HUES64 (cell line): ENCODE results near the gene NPHS2.
A peak's percentile ranks its signal among the peaks of the same experiment; 100 is the strongest.

Experiments used
- H3K27ac ChIP-seq: 2 replicates; pipeline ENCODE4 v1.7.0; 2013; ENCODE audit warnings: low read depth, low read length, inconsistent platforms
- H3K27me3 ChIP-seq: 2 replicates; pipeline ENCODE4 v1.6.1; 2013; ENCODE audit warnings: mild to moderate bottlenecking, low read length; ENCODE audit not compliant: insufficient read depth
- H3K36me3 ChIP-seq: 2 replicates; pipeline ENCODE4 v1.6.1; 2013; ENCODE audit warnings: mild to moderate bottlenecking, low read length; ENCODE audit not compliant: insufficient read depth
- H3K4me1 ChIP-seq: 2 replicates; pipeline ENCODE4 v1.6.1; 2013; ENCODE audit warnings: mild to moderate bottlenecking, low read length, moderate library complexity; ENCODE audit not compliant: insufficient read depth
- H3K4me3 ChIP-seq: 2 replicates; pipeline ENCODE4 v1.5.1; 2013; ENCODE audit warnings: mild to moderate bottlenecking, low read length, moderate library complexity
- H3K9ac ChIP-seq: 2 replicates; pipeline ENCODE4 v1.6.1; 2013; ENCODE audit warnings: mild to moderate bottlenecking, low read depth, low read length
- H3K9me3 ChIP-seq: 2 replicates; pipeline ENCODE4 v1.6.1; 2013; ENCODE audit warnings: low read depth, low read length; ENCODE audit not compliant: insufficient read depth
- WGBS: fragments of 150-250, 120-280 bp; methylation state at CpG from one replicate; pipeline ENCODE4 v1.1.7; 2013; ENCODE audit warnings: missing lambda C conversion rate; 5-methylcytosine and 5-hydroxymethylcytosine counted together

NPHS2 gene

DNA sequence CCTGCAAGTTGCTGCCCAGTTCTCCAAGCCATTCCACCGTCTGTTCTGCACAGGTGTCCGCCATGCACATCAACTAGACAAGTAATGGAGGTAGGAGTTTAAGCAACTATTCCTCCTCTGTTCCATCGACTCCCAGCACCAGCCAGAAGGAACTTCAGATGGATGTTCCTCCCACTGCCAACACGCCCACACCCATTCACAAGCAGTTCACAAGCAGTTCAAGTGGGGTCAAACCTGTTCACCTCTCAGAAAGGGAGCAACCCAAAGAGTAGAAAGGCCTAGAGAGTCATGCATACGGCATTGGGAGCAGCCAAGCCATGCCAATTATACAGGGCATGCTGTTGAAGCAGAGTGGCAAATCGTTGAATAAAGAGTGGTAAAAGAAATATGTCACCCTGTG is 11.6 kb upstream of the NPHS2 start:
- no peaks in the 10 kb centered on the region for H3K36me3 ChIP-seq
- H3K27ac ChIP-seq = no peak overlapping the region
- 98% methylated on average over 6 of the region's 6 CpGs for WGBS
- no peak overlapping the region for H3K4me3 ChIP-seq
- no peaks in the 10 kb centered on the region for H3K9me3 ChIP-seq
- peaks cover 34% of the 10 kb centered on the region for H3K27me3 ChIP-seq
- H3K4me1 ChIP-seq = peaks cover 22% of the 10 kb centered on the region
- H3K9ac ChIP-seq = no peak overlapping the region

DNA sequence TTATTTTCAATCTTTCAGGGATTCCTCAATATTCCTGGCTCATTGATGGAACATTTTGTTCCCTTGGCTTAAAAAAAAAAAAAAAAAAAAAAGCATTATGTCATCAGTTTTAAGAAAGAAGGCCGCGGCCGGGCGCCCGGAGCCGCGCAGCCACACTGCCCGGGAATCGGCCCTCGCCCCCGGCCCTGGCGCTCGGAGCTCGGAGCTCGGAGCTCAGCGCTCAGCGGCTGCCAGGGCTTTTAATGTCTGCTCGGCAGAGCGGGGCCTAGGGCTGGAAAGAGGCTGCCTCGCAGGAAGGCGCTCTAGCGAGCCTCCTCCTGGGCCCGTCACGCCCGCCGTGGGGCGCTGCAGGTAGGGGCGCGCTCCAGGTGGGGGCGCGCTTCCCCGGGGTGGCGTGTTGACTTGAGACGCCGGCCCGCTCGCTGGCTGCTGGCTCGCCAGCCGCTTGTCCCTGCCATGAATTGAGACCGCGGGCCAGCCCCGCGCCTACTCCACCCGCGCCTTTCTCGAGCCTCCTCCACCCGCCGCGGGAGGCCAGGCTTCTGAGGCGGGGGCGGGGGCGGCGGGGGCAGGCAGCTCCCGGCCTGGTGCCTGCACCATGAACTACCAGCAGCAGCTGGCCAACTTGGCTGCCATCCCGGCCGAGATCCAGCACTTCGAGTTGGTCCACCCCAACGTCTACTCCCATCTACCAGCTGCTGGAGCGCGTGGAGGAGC is 10.5 kb upstream of the NPHS2 start:
- peak overlapping the region; percentile 51 for H3K4me3 ChIP-seq
- peaks cover 34% of the 10 kb centered on the region for H3K27me3 ChIP-seq
- no peaks in the 10 kb centered on the region for H3K36me3 ChIP-seq
- peak overlapping the region; percentile 26; the same call in 1 of the 2 replicates for H3K27ac ChIP-seq
- 8% methylated on average over 60 of the region's 60 CpGs for WGBS
- peaks cover 22% of the 10 kb centered on the region for H3K4me1 ChIP-seq
- H3K9ac ChIP-seq = peak overlapping the region; percentile 33; the same call in 1 of the 2 replicates
- no peaks in the 10 kb centered on the region for H3K9me3 ChIP-seq

DNA sequence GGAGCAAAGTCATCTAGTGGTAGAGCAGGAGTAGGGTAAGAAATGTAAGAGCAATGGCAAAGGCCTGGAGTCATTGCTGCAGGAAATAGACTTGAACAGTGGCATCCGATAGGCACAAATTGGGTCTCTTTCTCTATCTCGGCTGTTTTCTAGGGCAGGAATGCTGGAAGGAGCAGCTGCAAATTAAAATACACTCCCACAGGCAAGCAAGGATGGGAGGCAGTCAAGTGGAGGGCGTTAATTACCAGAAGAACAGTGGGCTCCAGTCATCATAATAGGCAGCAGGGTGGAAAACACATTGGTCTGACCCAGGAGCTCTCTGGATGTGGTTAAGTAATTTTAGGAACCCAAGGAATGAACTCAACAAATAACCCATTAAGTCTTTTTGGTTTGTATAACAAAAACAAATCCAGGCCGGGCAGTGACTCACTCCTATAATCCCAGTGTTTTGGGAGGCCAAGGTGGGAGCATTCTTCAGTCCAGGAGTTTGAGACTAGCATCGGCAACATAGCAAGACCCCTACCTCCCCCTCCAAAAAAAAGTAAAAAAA is 8.1 kb upstream of the NPHS2 start:
- no peak overlapping the region for H3K9ac ChIP-seq
- H3K4me1 ChIP-seq = peaks cover 22% of the 10 kb centered on the region
- H3K27me3 ChIP-seq = peaks cover 34% of the 10 kb centered on the region
- H3K4me3 ChIP-seq = no peak overlapping the region
- no peaks in the 10 kb centered on the region for H3K36me3 ChIP-seq
- 58% methylated on average over 4 of the region's 5 CpGs for WGBS
- no peak overlapping the region for H3K27ac ChIP-seq
- no peaks in the 10 kb centered on the region for H3K9me3 ChIP-seq

- Histone ChIP-seq H3K27ac (no peak overlapping the region), H3K27me3 (peaks cover 61% of the 10 kb centered on the region), H3K9ac (no peak overlapping the region), H3K4me1 (peaks cover 8% of the 10 kb centered on the region), H3K9me3 (no peaks in the 10 kb centered on the region), H3K4me3 (peak overlapping the region; percentile 50; the same call in 1 of the 2 replicates), H3K36me3 (no peaks in the 10 kb centered on the region)
- WGBS = 53% methylated on average over 5 of the region's 5 CpGs
These were observed 761 bp upstream of the NPHS2 start for GRCh38 chr1:179576509-179576908.

DNA sequence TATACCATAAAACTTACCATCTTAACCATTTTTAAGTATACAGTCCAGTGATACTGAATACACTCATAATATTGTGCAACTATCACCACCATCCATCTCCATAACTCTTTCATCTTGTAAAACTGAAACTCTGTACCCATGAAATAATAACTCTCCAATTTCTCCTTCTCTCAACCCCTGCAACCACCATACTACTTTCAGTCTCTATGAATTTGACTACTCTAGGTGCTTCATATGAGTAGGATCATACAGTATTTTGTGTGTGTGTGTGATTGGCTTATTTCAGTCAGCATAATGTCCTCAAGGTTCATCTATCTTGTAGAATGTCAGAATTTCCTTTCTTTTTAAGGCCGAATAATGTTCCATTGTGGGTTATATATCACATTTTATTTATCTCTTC is 17.7 kb downstream of the NPHS2 start:
- no peak overlapping the region for H3K27ac ChIP-seq
- H3K4me3 ChIP-seq = no peak overlapping the region
- H3K9ac ChIP-seq = no peak overlapping the region
- H3K4me1 ChIP-seq = peaks cover 2% of the 10 kb centered on the region; the same call in 1 of the 2 replicates
- WGBS = no CpG with 5 or more reads among the region's 1 CpG
- H3K27me3 ChIP-seq = no peaks in the 10 kb centered on the region
- H3K36me3 ChIP-seq = no peaks in the 10 kb centered on the region
- no peaks in the 10 kb centered on the region for H3K9me3 ChIP-seq

GRCh38 chr1:179554427-179554826 is 21.3 kb downstream of the NPHS2 start:
- Histone ChIP-seq H3K9me3 (no peaks in the 10 kb centered on the region), H3K4me1 (peaks cover 5% of the 10 kb centered on the region; the same call in 1 of the 2 replicates), H3K36me3 (no peaks in the 10 kb centered on the region), H3K27ac (no peak overlapping the region), H3K4me3 (no peak overlapping the region), H3K9ac (no peak overlapping the region), H3K27me3 (no peaks in the 10 kb centered on the region)

DNA sequence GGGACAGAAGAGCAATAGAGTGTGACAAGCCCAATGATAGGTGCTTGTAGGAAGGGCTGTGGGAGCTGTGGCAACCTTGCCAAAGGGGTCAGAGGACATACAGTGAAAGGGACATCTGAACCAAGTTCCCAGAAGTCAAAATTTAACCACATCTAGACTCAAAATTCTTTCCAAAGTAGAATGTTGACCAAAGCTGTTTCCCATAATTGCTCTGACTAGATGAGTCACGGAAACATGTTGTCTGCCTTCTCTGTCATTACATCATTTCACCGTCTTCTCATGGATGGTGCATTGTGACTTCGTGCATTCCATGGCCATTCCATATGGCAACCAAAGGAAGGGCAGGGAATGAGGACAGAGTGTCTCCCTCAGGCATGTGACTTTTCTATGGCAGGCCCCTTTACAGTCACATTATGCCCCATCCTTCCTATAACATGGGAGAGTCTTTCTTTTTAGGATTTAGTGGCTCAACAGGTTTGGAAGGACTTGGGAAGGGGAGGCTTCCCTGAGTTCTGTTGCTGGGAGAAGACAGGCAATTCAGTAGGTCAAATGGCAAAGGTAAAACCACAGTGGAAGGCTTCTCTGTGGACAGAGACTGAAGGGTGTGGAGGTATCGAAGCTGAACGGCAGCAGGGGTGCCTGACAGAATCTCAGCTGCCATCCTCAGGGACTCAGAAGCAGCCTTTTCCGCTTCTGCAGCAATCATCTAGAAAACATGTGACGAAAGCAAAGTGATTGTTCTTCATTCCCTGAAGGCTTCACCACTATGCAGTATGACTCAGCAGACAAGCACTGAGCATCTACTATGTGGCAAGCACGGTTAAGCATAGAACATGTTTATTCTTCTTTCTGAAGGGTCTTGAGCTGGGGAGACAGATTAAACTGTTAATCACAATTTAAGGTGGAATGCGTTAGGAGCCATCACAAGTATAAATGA is 24.7 kb downstream of the NPHS2 start:
- no peak overlapping the region for H3K4me3 ChIP-seq
- H3K9me3 ChIP-seq = no peaks in the 10 kb centered on the region
- H3K27me3 ChIP-seq = no peaks in the 10 kb centered on the region
- H3K36me3 ChIP-seq = no peaks in the 10 kb centered on the region
- H3K4me1 ChIP-seq = peaks cover 5% of the 10 kb centered on the region; the same call in 1 of the 2 replicates
- no peak overlapping the region for H3K27ac ChIP-seq
- H3K9ac ChIP-seq = no peak overlapping the region
- 66% methylated on average over 9 of the region's 9 CpGs for WGBS

- Histone ChIP-seq H3K9ac (no peak overlapping the region), H3K27ac (no peak overlapping the region), H3K27me3 (no peaks in the 10 kb centered on the region), H3K36me3 (no peaks in the 10 kb centered on the region), H3K4me3 (no peak overlapping the region), H3K4me1 (peaks cover 5% of the 10 kb centered on the region; the same call in 1 of the 2 replicates), H3K9me3 (no peaks in the 10 kb centered on the region)
- 97% methylated on average over 2 of the region's 2 CpGs for WGBS
These were observed 26.4 kb downstream of the NPHS2 start for GRCh38 chr1:179549368-179549700.

- WGBS = 64% methylated on average over 3 of the region's 3 CpGs
- Histone ChIP-seq H3K27me3 (no peaks in the 10 kb centered on the region), H3K9me3 (no peaks in the 10 kb centered on the region), H3K27ac (no peak overlapping the region), H3K36me3 (no peaks in the 10 kb centered on the region), H3K9ac (no peak overlapping the region), H3K4me3 (no peak overlapping the region), H3K4me1 (0 out of 2 replicates have a peak, but pooled peaks cover 3% of the 10 kb centered on the region)
These were observed 26.9 kb downstream of the NPHS2 start for GRCh38 chr1:179548666-179549367.

GRCh38 chr1:179547021-179547535 is 28.7 kb downstream of the NPHS2 start:
- 0 out of 2 replicates have a peak, but pooled peaks cover 3% of the 10 kb centered on the region for H3K4me1 ChIP-seq
- no peaks in the 10 kb centered on the region for H3K9me3 ChIP-seq
- H3K4me3 ChIP-seq = no peak overlapping the region
- no peaks in the 10 kb centered on the region for H3K36me3 ChIP-seq
- no peak overlapping the region for H3K9ac ChIP-seq
- WGBS = 92% methylated on average over 2 of the region's 2 CpGs
- no peak overlapping the region for H3K27ac ChIP-seq
- H3K27me3 ChIP-seq = no peaks in the 10 kb centered on the region
